Stomach smooth muscle (tissue), 2 donors: ENCODE measurements around the gene ING5.
A peak's percentile ranks its signal among the peaks of the same experiment; 100 is the strongest.

ENCODE experiments used
- H3K27ac ChIP-seq: one replicate; pipeline ENCODE4 v1.7.0; 2013; ENCODE audit warnings: mild to moderate bottlenecking, low read length, inconsistent platforms
- H3K27me3 ChIP-seq, 2 donors: one replicate each; pipeline ENCODE4 v1.7.0; 2013; ENCODE audit warnings: low read length in 2 of 2; ENCODE audit not compliant: insufficient read depth in 2 of 2, control insufficient read depth in 1 of 2
- H3K36me3 ChIP-seq, 2 donors: one replicate each; pipeline ENCODE4 v1.7.0; 2013; ENCODE audit warnings: low read length in 2 of 2; ENCODE audit not compliant: control insufficient read depth in 2 of 2, insufficient read depth in 2 of 2
- H3K4me1 ChIP-seq: one replicate; pipeline ENCODE4 v1.7.0; 2013; ENCODE audit warnings: low read length; ENCODE audit not compliant: control insufficient read depth, insufficient read depth
- H3K4me3 ChIP-seq, 2 donors: one replicate each; pipeline ENCODE4 v1.7.0; 2013; ENCODE audit warnings: low read length in 2 of 2
- H3K9ac ChIP-seq, 2 donors: one replicate each; pipeline ENCODE4 v1.7.0; 2013; ENCODE audit warnings: low read length in 2 of 2, mild to moderate bottlenecking in 1 of 2
- H3K9me3 ChIP-seq, 2 donors: one replicate each; pipeline ENCODE4 v1.7.0; 2013; ENCODE audit warnings: low read length in 2 of 2; ENCODE audit not compliant: control insufficient read depth in 2 of 2
- donor health status: healthy.
- donor health status: Pancreatic carcinoma.

ING5 gene

DNA sequence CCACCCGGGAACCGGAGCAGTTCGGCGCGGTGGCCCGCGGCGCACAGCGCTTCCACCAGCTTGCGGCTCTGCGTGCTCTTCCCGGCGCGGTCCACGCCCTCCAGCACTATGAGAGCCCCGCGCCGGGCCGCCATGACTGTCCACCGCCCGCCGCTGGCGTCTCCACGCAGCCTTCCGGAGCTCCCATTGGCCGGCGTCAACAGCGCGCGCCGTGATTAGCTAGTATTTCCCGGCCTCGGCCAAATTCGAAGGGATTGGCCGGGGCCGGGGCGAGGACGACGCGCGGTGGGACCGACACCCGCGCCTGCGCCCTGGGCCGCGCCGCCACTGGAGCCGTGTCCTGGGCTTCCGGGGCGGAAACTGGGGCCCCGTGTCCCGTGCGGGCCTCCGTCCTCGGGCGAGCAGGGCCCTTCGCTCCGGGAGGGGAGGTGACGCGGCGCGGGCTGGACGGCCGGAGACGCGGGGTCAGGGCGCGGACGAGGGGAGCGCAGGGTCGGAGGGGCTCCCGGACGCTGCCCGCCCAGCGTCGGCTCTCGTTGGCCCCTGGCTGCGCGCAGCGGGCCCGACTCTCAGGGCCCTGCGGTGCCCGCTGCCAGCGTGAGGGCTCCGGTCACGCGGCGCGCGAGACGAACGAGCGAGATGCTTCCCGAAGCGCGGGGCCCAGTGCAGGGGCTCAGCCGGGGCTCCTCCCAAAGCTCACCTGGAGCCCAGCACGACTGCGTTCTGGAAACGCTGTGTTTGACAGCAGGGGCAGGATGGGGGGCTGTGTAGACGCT is 15.0 kb upstream of the ING5 start, which contains the start of gene DTYMK:
Gene DTYMK, minus strand, starts transcription at position 166 of the 776 bp plus-strand sequence. Its CDS starts 32 bp downstream, at position 134.
- peak within 1 kb of the TSS; percentile 89 to 92 for H3K4me3 ChIP-seq
- peak within 1 kb of the TSS; percentile 89 to 92 for H3K9ac ChIP-seq
- peaks cover 6 to 8% of the 10 kb centered on the region in 2 donors for H3K36me3 ChIP-seq
- H3K27ac ChIP-seq = peak within 1 kb of the TSS; percentile 86
- H3K9me3 ChIP-seq = no peaks in the 10 kb centered on the region
- H3K27me3 ChIP-seq = no peaks in the 10 kb centered on the region
- peaks cover 21% of the 10 kb centered on the region for H3K4me1 ChIP-seq

- H3K27me3 ChIP-seq = no peaks in the 10 kb centered on the region
- peaks cover 21% of the 10 kb centered on the region for H3K4me1 ChIP-seq
- H3K4me3 ChIP-seq = peak overlapping the region in 1 of 2 donors; percentile 15
Observed at GRCh38 chr2:241689306-241689705, 12.5 kb upstream of the ING5 start.

DNA sequence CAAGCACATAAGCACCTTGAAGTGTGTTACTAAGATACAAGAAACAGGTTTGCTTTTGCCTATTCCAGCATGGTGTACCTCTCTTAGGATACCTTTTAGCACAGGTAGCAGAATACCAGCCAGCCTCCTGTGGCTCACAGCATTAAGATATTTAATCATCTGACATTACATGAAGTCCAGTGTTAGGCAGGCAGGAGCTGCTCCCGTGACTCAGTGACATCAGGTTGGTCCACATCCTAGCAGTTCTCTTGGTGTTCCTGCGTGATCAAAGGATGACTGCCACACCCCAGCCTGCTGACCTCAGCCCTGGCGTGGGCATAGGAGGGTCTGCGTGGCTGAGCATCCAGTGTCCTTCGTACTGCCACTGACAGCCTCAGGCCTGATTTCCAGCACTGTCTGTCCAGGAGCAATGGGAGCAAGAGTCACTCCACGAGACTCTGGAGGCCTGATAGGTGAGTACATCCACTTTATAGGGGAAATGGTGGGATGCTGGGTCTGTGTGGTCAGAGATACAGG is 11.6 kb upstream of the ING5 start:
- Histone ChIP-seq H3K27ac (no peak overlapping the region), H3K4me3 (no peak overlapping the region), H3K9me3 (no peaks in the 10 kb centered on the region), H3K9ac (no peak overlapping the region), H3K36me3 (peaks cover 11 to 17% of the 10 kb centered on the region in 2 donors), H3K27me3 (no peaks in the 10 kb centered on the region), H3K4me1 (peaks cover 21% of the 10 kb centered on the region)

More at GRCh38 chr2:241689306-241689705, 12.5 kb upstream of the ING5 start:
- Histone ChIP-seq H3K27ac (no peak overlapping the region), H3K9ac (no peak overlapping the region), H3K36me3 (peaks cover 6 to 13% of the 10 kb centered on the region in 2 donors), H3K9me3 (no peaks in the 10 kb centered on the region)

DNA sequence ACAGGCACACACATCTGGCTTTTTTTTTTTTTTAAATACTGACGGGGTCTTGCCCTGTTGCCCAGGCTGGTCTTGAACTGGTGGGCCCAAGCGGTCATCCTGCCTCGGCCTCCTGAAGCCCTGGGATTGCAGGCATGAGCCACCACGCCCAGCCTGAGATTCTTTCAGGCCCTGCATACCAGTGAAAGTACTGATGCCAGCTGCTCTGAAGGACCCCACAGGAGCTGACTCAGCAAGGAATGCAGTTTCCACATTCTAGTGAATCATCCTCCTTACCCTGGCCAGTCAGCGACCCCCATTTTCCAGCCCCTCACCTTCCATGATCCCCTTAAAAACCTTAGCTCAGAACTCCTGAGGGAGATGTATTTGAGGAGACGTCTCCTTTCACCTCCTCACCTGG is 9.4 kb upstream of the ING5 start:
- Histone ChIP-seq H3K4me1 (peaks cover 13% of the 10 kb centered on the region), H3K4me3 (no peak overlapping the region), H3K9ac (no peak overlapping the region), H3K9me3 (no peaks in the 10 kb centered on the region), H3K36me3 (peaks cover 9 to 17% of the 10 kb centered on the region in 2 donors), H3K27me3 (no peaks in the 10 kb centered on the region), H3K27ac (no peak overlapping the region)

- Histone ChIP-seq H3K9me3 (no peaks in the 10 kb centered on the region), H3K27ac (no peak overlapping the region), H3K4me3 (no peak overlapping the region), H3K4me1 (peaks cover 2% of the 10 kb centered on the region), H3K36me3 (peaks cover 5 to 11% of the 10 kb centered on the region in 2 donors), H3K27me3 (no peaks in the 10 kb centered on the region), H3K9ac (no peak overlapping the region)
Observed at GRCh38 chr2:241695651-241696050, 6.2 kb upstream of the ING5 start.

DNA sequence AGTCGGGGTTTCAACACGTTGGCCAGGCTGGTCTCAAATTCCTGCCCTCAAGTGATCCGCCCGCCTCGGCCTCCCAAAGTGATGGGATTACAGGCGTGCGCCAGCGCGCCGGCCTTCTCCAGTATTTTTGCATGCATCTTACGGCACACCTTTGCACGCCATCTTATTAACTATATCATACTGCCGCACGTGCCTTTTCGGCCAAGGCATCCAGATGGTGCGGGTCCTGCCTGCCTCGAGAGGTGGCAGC is 765 bp upstream of the ING5 start:
- H3K27ac ChIP-seq = peak overlapping the region; percentile 80
- no peaks in the 10 kb centered on the region for H3K27me3 ChIP-seq
- H3K9ac ChIP-seq = peak overlapping the region; percentile 77 to 80
- H3K4me1 ChIP-seq = peaks cover 15% of the 10 kb centered on the region
- H3K9me3 ChIP-seq = no peaks in the 10 kb centered on the region
- peaks cover 2 to 6% of the 10 kb centered on the region in 2 donors for H3K36me3 ChIP-seq
- H3K4me3 ChIP-seq = peak overlapping the region; percentile 57 to 85

GRCh38 chr2:241702155-241703031 is 554 bp downstream of the ING5 start:
- H3K9me3 ChIP-seq = peaks cover 0 to 2% of the 10 kb centered on the region in 2 donors

GRCh38 chr2:241703032-241703604 is 1.3 kb downstream of the ING5 start:
- Histone ChIP-seq H3K4me1 (peaks cover 15% of the 10 kb centered on the region), H3K9ac (peak overlapping the region; percentile 42 to 56), H3K27me3 (no peaks in the 10 kb centered on the region), H3K27ac (no peak overlapping the region), H3K36me3 (peaks cover 7 to 10% of the 10 kb centered on the region in 2 donors), H3K9me3 (peaks cover 0 to 2% of the 10 kb centered on the region in 2 donors), H3K4me3 (peak overlapping the region; percentile 73 to 83)

More at GRCh38 chr2:241702155-241703031, 554 bp downstream of the ING5 start:
- H3K4me1 ChIP-seq = peaks cover 15% of the 10 kb centered on the region
- H3K9ac ChIP-seq = peak overlapping the region; percentile 42 to 77
- peak overlapping the region; percentile 80 for H3K27ac ChIP-seq
- H3K27me3 ChIP-seq = no peaks in the 10 kb centered on the region
- peaks cover 6 to 7% of the 10 kb centered on the region in 2 donors for H3K36me3 ChIP-seq
- H3K4me3 ChIP-seq = peak overlapping the region; percentile 73 to 85

DNA sequence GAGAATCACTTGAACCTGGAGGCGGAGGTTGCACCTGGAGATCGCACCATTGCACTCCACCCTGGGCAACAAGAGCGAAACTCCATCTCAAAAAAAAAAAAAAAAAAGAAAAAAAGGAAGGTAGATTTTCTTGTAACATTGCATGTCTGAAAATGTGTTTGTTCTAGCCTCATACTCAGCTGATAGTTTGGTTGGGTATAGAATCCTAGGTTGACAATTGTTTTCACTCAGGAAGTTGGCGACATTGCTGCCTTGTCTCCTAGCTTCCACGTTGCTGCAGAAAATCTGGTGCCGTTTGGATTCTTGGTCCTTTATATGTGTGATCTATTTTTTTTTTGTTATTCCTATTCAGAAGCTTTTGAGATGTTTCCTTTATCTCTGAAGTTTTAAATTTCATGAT is 4.7 kb downstream of the ING5 start:
- peaks cover 24% of the 10 kb centered on the region in 2 donors for H3K36me3 ChIP-seq
- H3K9me3 ChIP-seq = peaks cover 0 to 2% of the 10 kb centered on the region in 2 donors
- no peak overlapping the region for H3K4me3 ChIP-seq
- H3K4me1 ChIP-seq = peaks cover 10% of the 10 kb centered on the region
- no peak overlapping the region for H3K9ac ChIP-seq
- H3K27me3 ChIP-seq = no peaks in the 10 kb centered on the region
- H3K27ac ChIP-seq = no peak overlapping the region

GRCh38 chr2:241708879-241709278 is 7.0 kb downstream of the ING5 start:
- peaks cover 35 to 40% of the 10 kb centered on the region in 2 donors for H3K36me3 ChIP-seq

More at GRCh38 chr2:241708879-241709278, 7.0 kb downstream of the ING5 start:
- peaks cover 0 to 2% of the 10 kb centered on the region in 2 donors for H3K9me3 ChIP-seq
- no peaks in the 10 kb centered on the region for H3K4me1 ChIP-seq
- H3K4me3 ChIP-seq = no peak overlapping the region
- H3K9ac ChIP-seq = no peak overlapping the region
- no peak overlapping the region for H3K27ac ChIP-seq
- no peaks in the 10 kb centered on the region for H3K27me3 ChIP-seq
